Neural cell (in vitro differentiated cells): ENCODE data around the gene FEZF2. TPM values are rescaled to one million over a fixed set of nuclear protein-coding genes. Genes with fewer than 3 reads are reported as not detected.

Source experiments
- H2AFZ ChIP-seq: fragments of 200-600, 300-800 bp; sonication (generic), shearing (Covaris generic); 2 replicates; pipeline ENCODE4 v1.6.0; 2014; ENCODE audit warnings: low read depth, mild to moderate bottlenecking, antibody characterized with exemption, low read length, moderate library complexity
- H3F3A ChIP-seq: fragments of 200-600 bp; shearing (Covaris generic); 2 replicates; pipeline ENCODE4 v1.6.1; 2016; ENCODE audit warnings: mild to moderate bottlenecking, moderate library complexity, mixed read lengths, antibody characterized with exemption, low read length; ENCODE audit not compliant: insufficient read depth, poor library complexity, severe bottlenecking
- H3K27ac ChIP-seq: fragments of 200-600, 300-800 bp; sonication (generic), shearing (Covaris generic); 2 replicates; pipeline ENCODE4 v1.5.1; 2014; ENCODE audit warnings: mild to moderate bottlenecking, low read length, moderate library complexity
- H3K27me3 ChIP-seq: fragments of 300-800, 200-600 bp; sonication (generic), shearing (Covaris generic); 2 replicates; pipeline ENCODE4 v1.6.0; 2014; ENCODE audit warnings: mild to moderate bottlenecking, low read depth, low read length, moderate library complexity; ENCODE audit not compliant: insufficient read depth
- H3K36me3 ChIP-seq: fragments of 300-800, 200-600 bp; sonication (generic), shearing (Covaris generic); 2 replicates; pipeline ENCODE4 v1.5.1; 2014; ENCODE audit warnings: mild to moderate bottlenecking, antibody characterized with exemption, low read length, moderate library complexity; ENCODE audit not compliant: insufficient read depth
- H3K4me2 ChIP-seq: fragments of 300-800, 200-600 bp; sonication (generic), shearing (Covaris generic); 2 replicates; pipeline ENCODE4 v1.6.0; 2014; ENCODE audit warnings: mild to moderate bottlenecking, low read length
- H3K4me3 ChIP-seq: fragments of 300-800, 200-600 bp; sonication (generic), shearing (Covaris generic); 2 replicates; pipeline ENCODE4 v1.5.1; 2014; ENCODE audit warnings: mild to moderate bottlenecking, low read length, moderate library complexity
- H3K79me2 ChIP-seq: fragments of 200-600 bp; shearing (Covaris generic); replicated peaks from 2 replicates; pipeline ENCODE4 v1.6.0; 2014; ENCODE audit warnings: mild to moderate bottlenecking, low read length, moderate library complexity; ENCODE audit not compliant: insufficient read depth
- H3K9ac ChIP-seq: fragments of 300-800, 200-600 bp; sonication (generic), shearing (Covaris generic); 2 replicates; pipeline ENCODE4 v1.6.1; 2016; ENCODE audit warnings: mild to moderate bottlenecking, low read length, mixed read lengths
- H3K9me2 ChIP-seq: fragments of 200-600 bp; shearing (Covaris generic); 2 replicates; pipeline ENCODE4 v1.6.1; 2016; ENCODE audit warnings: mild to moderate bottlenecking, low read length, mixed read lengths; ENCODE audit not compliant: insufficient read depth
- H3K9me3 ChIP-seq: fragments of 200-600, 300-800 bp; sonication (generic), shearing (Covaris generic); 2 replicates; pipeline ENCODE4 v1.6.1; 2016; ENCODE audit warnings: mild to moderate bottlenecking, mixed run types, low read length, moderate library complexity, mixed read lengths
- H4K20me1 ChIP-seq: fragments of 200-600 bp; shearing (Covaris generic); 2 replicates; pipeline ENCODE4 v1.6.1; 2016; ENCODE audit warnings: mild to moderate bottlenecking, mixed run types; ENCODE audit not compliant: insufficient read depth
- CTCF ChIP-seq: fragments of 450-650 bp; IDR thresholded peaks from 2 replicates; pipeline ENCODE4 v1.5.1; 2014; ENCODE audit warnings: antibody characterized with exemption, mild to moderate bottlenecking, moderate library complexity; ENCODE audit not compliant: poor library complexity, severe bottlenecking
- EP300 ChIP-seq: fragments of 450-650 bp; conservative IDR thresholded peaks from 2 replicates; pipeline ENCODE4 v1.6.1; 2014; ENCODE audit warnings: antibody characterized with exemption, mild to moderate bottlenecking, moderate library complexity; ENCODE audit not compliant: poor library complexity, severe bottlenecking
- EZH2 ChIP-seq: fragments of 200-600, 300-800 bp; shearing (Covaris generic), sonication (generic); IDR thresholded peaks from 2 replicates; pipeline ENCODE4 v1.6.1; 2014; ENCODE audit warnings: antibody characterized with exemption, low read length, borderline replicate concordance, mild to moderate bottlenecking; ENCODE audit not compliant: insufficient read depth, poor library complexity, severe bottlenecking
- MXI1 ChIP-seq: fragments of 450-650 bp; conservative IDR thresholded peaks from 2 replicates; pipeline ENCODE4 v1.6.1; 2014; ENCODE audit warnings: antibody characterized with exemption, mild to moderate bottlenecking; ENCODE audit not compliant: poor library complexity, severe bottlenecking
- POLR2AphosphoS5 ChIP-seq: IDR thresholded peaks from 2 replicates; pipeline ENCODE4 v1.6.1; 2012
- RAD21 ChIP-seq: fragments of 450-650 bp; conservative IDR thresholded peaks from 2 replicates; pipeline ENCODE4 v1.6.1; 2014; ENCODE audit warnings: antibody characterized with exemption, mild to moderate bottlenecking, moderate library complexity
- REST ChIP-seq: IDR thresholded peaks from 2 replicates; pipeline ENCODE4 v1.6.1; 2012; ENCODE audit warnings: borderline replicate concordance
- SMC3 ChIP-seq: fragments of 450-650 bp; conservative IDR thresholded peaks from 2 replicates; pipeline ENCODE4 v1.6.1; 2014; ENCODE audit warnings: antibody characterized with exemption, mild to moderate bottlenecking, moderate library complexity; ENCODE audit not compliant: poor library complexity
- TAF1 ChIP-seq: IDR thresholded peaks from 2 replicates; pipeline ENCODE4 v1.6.1; 2012; ENCODE audit warnings: low read depth
- polyA plus RNA-seq: library from polyadenylated mRNA; depleted of rRNA; stranded (reverse); fragments of >200 nt; gene quantifications from 2 replicates; pipeline ENCODE4 v1.2.3, GENCODE V29; 2014

Gene FEZF2
- polyA plus RNA-seq, 1 donor from 2014 or later: 0.47 TPM

- H3K4me2 ChIP-seq: no peak overlapping the region
- no peak overlapping the region for H3K4me3 ChIP-seq
- H3K9me3 ChIP-seq: peaks cover under 1% of the 10 kb centered on the region
- TF ChIP-seq EP300 (no peak), MXI1 (no peak), REST (no peak), SMC3 (no peak), RAD21 (no peak), POLR2AphosphoS5 (no peak), EZH2 (no peak), CTCF (no peak), TAF1 (no peak)
- peaks cover 100% of the 10 kb centered on the region for H3K27me3 ChIP-seq
- H4K20me1 ChIP-seq: no peaks in the 10 kb centered on the region
- H3K79me2 ChIP-seq: no peaks in the 10 kb centered on the region
- no peak overlapping the region for H3K27ac ChIP-seq
- H3K9me2 ChIP-seq: no peaks in the 10 kb centered on the region
- H3K9ac ChIP-seq: no peak overlapping the region
- no peak overlapping the region for H2AFZ ChIP-seq
- H3K36me3 ChIP-seq: no peaks in the 10 kb centered on the region
- peaks cover 11% of the 10 kb centered on the region for H3F3A ChIP-seq
These were observed 3.0 kb upstream of the FEZF2 start for GRCh38 chr3:62376454-62376720.

GRCh38 chr3:62375655-62376453 is 2.5 kb upstream of the FEZF2 start:
- Histone ChIP-seq H3K9ac (no peak overlapping the region), H4K20me1 (no peaks in the 10 kb centered on the region), H3K9me3 (peaks cover 6% of the 10 kb centered on the region), H2AFZ (no peak overlapping the region), H3K4me2 (no peak overlapping the region), H3K4me3 (no peak overlapping the region), H3K36me3 (no peaks in the 10 kb centered on the region), H3K9me2 (no peaks in the 10 kb centered on the region), H3K27ac (no peak overlapping the region), H3K27me3 (peaks cover 100% of the 10 kb centered on the region), H3F3A (peaks cover 11% of the 10 kb centered on the region), H3K79me2 (no peaks in the 10 kb centered on the region)
- peak; percentile 59 for TF ChIP-seq EZH2
- no peak for TF ChIP-seq RAD21
- no peak for TF ChIP-seq EP300
- TF ChIP-seq SMC3: no peak
- no peak for TF ChIP-seq REST
- TF ChIP-seq CTCF: no peak
- TF ChIP-seq POLR2AphosphoS5: peak; percentile 56
